GM12878 (cell line): ENCODE measurements around the gene AMY1B. TPM values are rescaled to one million over a fixed set of nuclear protein-coding genes. Genes with fewer than 3 reads are reported as not detected.
"Not testable (repeated sequence)": the region's sequence is repeated elsewhere in the genome, so short reads cannot be mapped to it uniquely, and the experiment has no call there.

Source experiments
- ATAC-seq: fragments of 200-7000 bp; cut with Tn5 transposase; 3 replicates; pipeline ENCODE4 v1.9.1; 2020; ENCODE audit warnings: mild to moderate bottlenecking, moderate library complexity
- Bru-seq: library from RNA; stranded (reverse); fragments of 400-500 nt; gene quantifications from one replicate; lab custom pipeline; 2021; lab: Mats Ljungman, UMichigan
- BruChase-seq, 2 experiments: library from RNA; stranded (reverse); fragments of 400-500 nt; gene quantifications; one replicate each; lab custom pipeline; 2021; lab: Mats Ljungman, UMichigan
- BruUV-seq: library from RNA; stranded (reverse); fragments of 400-500 nt; replicated peaks from 2 replicates; lab custom pipeline; 2021; lab: Mats Ljungman, UMichigan
- CTCF ChIA-PET: fragments of 300-600 bp; sonication (Branson Sonifier 250); formaldehyde crosslinking; extraction: SDS; loops from one replicate; lab custom pipeline; 2021; ENCODE audit warnings: inconsistent platforms; lab: Yijun Ruan, JAX
- POLR2A ChIA-PET: fragments of 350-600 bp; formaldehyde crosslinking; extraction: SDS; loops from one replicate; lab custom pipeline; 2021; ENCODE audit warnings: inconsistent platforms; lab: Charles Lee
- RAD21 ChIA-PET: fragments of 300-600 bp; sonication (Branson Sonifier 250); formaldehyde crosslinking; loops from one replicate; lab custom pipeline; 2023; ENCODE audit warnings: antibody characterized with exemption; ENCODE audit not compliant: unreplicated experiment; lab: Charles Lee
- SMC1A ChIA-PET: fragments of 300-600 bp; sonication (Branson Sonifier 250); formaldehyde crosslinking; loops from one replicate; lab custom pipeline; 2023; ENCODE audit not compliant: unreplicated experiment, uncharacterized antibody; lab: Charles Lee
- DNase-seq: peaks from one replicate; pipeline ENCODE4 v3.0.0-alpha.2; 2011; ENCODE audit warnings: low read depth, low spot score
- FAIRE-seq: peaks from 3 replicates; lab custom pipeline; 2011; peaks lifted over from hg19 to GRCh38; lab: Jason Lieb, UNC
- H2AFZ ChIP-seq: 2 replicates; pipeline ENCODE4 v1.6.0; 2011; ENCODE audit warnings: low read depth, low read length, control low read depth; ENCODE audit not compliant: control insufficient read depth
- H3K27ac ChIP-seq: 2 replicates; pipeline ENCODE4 v1.5.1; 2011; ENCODE audit warnings: control low read depth; ENCODE audit not compliant: control insufficient read depth, insufficient read depth
- H3K27me3 ChIP-seq, 2 experiments: replicated peaks in 1 of 2; 2 replicates each; pipeline versions ENCODE4 v1.6.0 to v1.6.1; 2011; ENCODE audit warnings: low read length in 1 of 2; ENCODE audit not compliant: control insufficient read depth in 2 of 2, insufficient read depth in 2 of 2
- H3K36me3 ChIP-seq, 2 experiments: 2 replicates each; pipeline ENCODE4 v1.5.1; 2011; ENCODE audit warnings: low read length in 1 of 2; ENCODE audit not compliant: control insufficient read depth in 2 of 2, insufficient read depth in 2 of 2
- H3K4me1 ChIP-seq: 2 replicates; pipeline ENCODE4 v1.6.1; 2011; ENCODE audit warnings: mild to moderate bottlenecking, low read length, moderate library complexity, mixed read lengths; ENCODE audit not compliant: control insufficient read depth, insufficient read depth
- H3K4me2 ChIP-seq: 2 replicates; pipeline ENCODE4 v1.6.0; 2011; ENCODE audit warnings: control low read depth; ENCODE audit not compliant: control insufficient read depth, insufficient read depth
- H3K4me3 ChIP-seq: fragments of 200-600 bp; sonication (generic); 2 replicates; pipeline ENCODE4 v1.5.1; 2016
- H3K79me2 ChIP-seq: 2 replicates; pipeline ENCODE4 v1.6.0; 2011; ENCODE audit warnings: low read length; ENCODE audit not compliant: control insufficient read depth, insufficient read depth
- H3K9ac ChIP-seq: 2 replicates; pipeline ENCODE4 v1.8.0; 2011; ENCODE audit warnings: low read length, control low read depth, mixed read lengths; ENCODE audit not compliant: control insufficient read depth, insufficient read depth
- H3K9me3 ChIP-seq: replicated peaks from 3 replicates; pipeline ENCODE4 v1.5.1; 2011; ENCODE audit warnings: mild to moderate bottlenecking, low read length; ENCODE audit not compliant: control insufficient read depth, insufficient read depth
- H4K20me1 ChIP-seq: 2 replicates; pipeline ENCODE4 v1.6.0; 2011; ENCODE audit not compliant: control insufficient read depth, insufficient read depth
- WGBS: methylation state at CpG from one replicate; pipeline ENCODE4 v1.1.6; 2016; ENCODE audit warnings: low lambda C conversion rate; ENCODE audit not compliant: insufficient replicate concordance, insufficient coverage; ENCODE audit errors: missing lambda C conversion rate; 5-methylcytosine and 5-hydroxymethylcytosine counted together
- in situ Hi-C: fragments of 300-500 bp; cut with MboI; formaldehyde crosslinking; loops from 9 replicates; pipeline ENCODE4 v1.14.3; 2018; ENCODE audit warnings: mixed read lengths
- intact Hi-C: fragments of 100-400 bp; cut with micrococcal nuclease; formaldehyde crosslinking; loops from one replicate; pipeline ENCODE4 v1.14.2; 2022; ENCODE audit not compliant: unreplicated experiment
- long read RNA-seq, 2 experiments: library from polyadenylated mRNA; unstranded; transcript quantifications; one replicate each; pipeline ENCODE4 v2.0.0, GENCODE V29; 2019 to 2020
- polyA minus RNA-seq, 3 experiments: library from RNA; depleted of rRNA, polyadenylated mRNA; stranded (reverse); fragments of >200 nt; gene quantifications; 2 replicates each; pipeline ENCODE4 v1.2.3, GENCODE V29; 2011
- polyA plus RNA-seq, 11 experiments: library from polyadenylated mRNA; depleted of rRNA in 4 of 11; unstranded in 6 of 11; stranded (reverse) in 5 of 11; fragments of >200 nt; fragmentation: Nextera tagmentation in 4 of 11; fragmentation: Illumina TruSeq in 1 of 11; extraction: Ambion mirVana in 4 of 11; extraction: Trizol in 1 of 11; gene quantifications; 1 replicate in 1 of 11; 2 replicates in 10 of 11; pipeline versions ENCODE4 v1.2.1 to v1.2.3, GENCODE V29; 2011 to 2016; ENCODE audit warnings: inconsistent platforms in 2 of 11, missing spikeins in 2 of 11, low read depth in 1 of 11
- total RNA-seq, 4 experiments: library from RNA; depleted of rRNA in 3 of 4; stranded (reverse); fragments of >200 nt in 3 of 4; fragmentation: Illumina TruSeq in 1 of 4; extraction: Trizol in 1 of 4; gene quantifications; 2 replicates each; pipeline versions ENCODE4 v1.2.1 to v1.2.3, GENCODE V29; 2013 to 2021

Gene AMY1B
- total RNA-seq (2013; cell fraction: nucleolus; rRNA removed), result not detected in 2 replicates
- total RNA-seq (2014; rRNA removed) (not detected in 2 replicates), total RNA-seq (2014; rRNA removed; fragmentation: Illumina TruSeq; extraction: Trizol) (not detected in 2 replicates), total RNA-seq (2021) (not detected in 2 replicates), polyA plus RNA-seq (2011; rRNA removed) (not detected in 2 replicates), polyA plus RNA-seq (2014; fragmentation: Illumina TruSeq; extraction: Trizol) (0.25 TPM in 1 of 2 replicates, not detected in the other), polyA plus RNA-seq (2014; fragmentation: Nextera tagmentation; extraction: Ambion mirVana) (under 1 TPM in 1 of 2 experiments, not detected in 1; 0.08 TPM), polyA plus RNA-seq (2014; rRNA removed) (not detected in 2 replicates), polyA plus RNA-seq (2016; fragmentation: Nextera tagmentation; extraction: Ambion mirVana) (not detected), polyA minus RNA-seq (2011; rRNA and poly(A)+ RNA removed) (not detected in 2 replicates), Bru-seq, nascent RNA (not detected), BruChase-seq, experiment 1, labeled RNA remaining after a 6-hour chase (not detected), BruChase-seq, experiment 2, labeled RNA remaining after a 2-hour chase (not detected)
- polyA plus RNA-seq (2011; ENCODE audit: low read depth), result not detected
- polyA plus RNA-seq (2011; cell fraction: cytosol; rRNA removed), result not detected in 2 replicates
- polyA plus RNA-seq (2011; cell fraction: nucleus; rRNA removed), result not detected in 2 replicates
- polyA plus RNA-seq (2012), result 0.11 TPM in 1 of 2 replicates, not detected in the other
- polyA minus RNA-seq (2011; cell fraction: cytosol; rRNA and poly(A)+ RNA removed), result not detected in 2 replicates
- polyA minus RNA-seq (2011; cell fraction: nucleus; rRNA and poly(A)+ RNA removed), result not detected in 2 replicates
- long read RNA-seq, experiment 1, result 0 reads
- long read RNA-seq, experiment 2, result 0 reads

DNA sequence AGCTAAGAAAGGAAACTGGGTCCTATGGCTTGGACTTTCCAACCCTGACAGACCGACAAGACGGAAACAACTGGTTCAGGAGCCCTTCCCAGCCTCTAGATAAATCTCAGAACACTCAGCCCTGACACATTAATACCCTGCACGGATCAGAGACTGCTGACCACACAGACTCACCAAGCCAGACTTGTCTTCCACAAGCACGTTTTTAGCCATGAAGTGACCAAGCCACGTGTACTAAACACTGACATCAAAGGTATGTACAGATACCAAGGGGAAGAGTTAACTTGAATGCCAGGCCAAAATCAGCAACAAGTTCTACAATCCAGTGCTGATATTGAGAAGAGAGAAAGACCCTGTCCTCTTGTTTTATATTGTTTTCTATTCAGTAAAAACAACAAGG lies at the start of gene AMY1B:
AMY1B (minus strand) TSS at position 101 of the 400 bp plus-strand sequence. CDS start 571 bp downstream, outside the sequence.
- H2AFZ ChIP-seq, BruUV-seq, FAIRE-seq, H3K4me1 ChIP-seq, H3K27ac ChIP-seq, H3K9me3 ChIP-seq, H3K4me3 ChIP-seq, H3K9ac ChIP-seq, POLR2A ChIA-PET, H3K27me3 ChIP-seq, H3K4me2 ChIP-seq, H3K79me2 ChIP-seq, CTCF ChIA-PET, RAD21 ChIA-PET, SMC1A ChIA-PET, ATAC-seq, intact Hi-C loops, in situ Hi-C loops, H3K36me3 ChIP-seq, DNase-seq, H4K20me1 ChIP-seq: not testable (repeated sequence)
- WGBS, result no CpG with 5 or more reads among the region's 5 CpGs

DNA sequence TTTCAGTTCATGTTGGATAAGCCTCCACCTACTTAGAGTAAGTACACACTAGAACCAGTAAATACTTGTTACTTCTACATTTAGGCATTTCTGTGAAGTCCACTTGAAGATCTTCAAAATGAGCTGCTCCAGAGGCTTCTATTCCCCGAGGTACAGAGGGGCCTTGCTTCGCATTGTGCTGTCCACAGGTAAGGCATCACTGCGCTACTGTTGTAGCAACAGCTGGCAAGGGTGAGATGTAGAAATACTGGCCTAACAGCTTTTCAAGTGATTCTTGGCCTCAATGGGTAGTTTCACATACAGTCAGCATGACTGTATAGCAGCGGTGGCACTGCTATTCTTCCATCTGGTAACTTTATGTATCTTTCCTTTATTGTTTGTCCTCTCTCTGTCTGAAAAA lies 49.0 kb upstream of the AMY1B start:
- H3K4me1 ChIP-seq, in situ Hi-C loops, intact Hi-C loops, DNase-seq, H4K20me1 ChIP-seq, FAIRE-seq, SMC1A ChIA-PET, H3K27ac ChIP-seq, H3K27me3 ChIP-seq, H3K9ac ChIP-seq, CTCF ChIA-PET, POLR2A ChIA-PET, ATAC-seq, H2AFZ ChIP-seq, H3K79me2 ChIP-seq, H3K4me2 ChIP-seq, H3K36me3 ChIP-seq, BruUV-seq, RAD21 ChIA-PET, H3K9me3 ChIP-seq, H3K4me3 ChIP-seq: not testable (repeated sequence)
- WGBS, result no CpG with 5 or more reads among the region's 4 CpGs

DNA sequence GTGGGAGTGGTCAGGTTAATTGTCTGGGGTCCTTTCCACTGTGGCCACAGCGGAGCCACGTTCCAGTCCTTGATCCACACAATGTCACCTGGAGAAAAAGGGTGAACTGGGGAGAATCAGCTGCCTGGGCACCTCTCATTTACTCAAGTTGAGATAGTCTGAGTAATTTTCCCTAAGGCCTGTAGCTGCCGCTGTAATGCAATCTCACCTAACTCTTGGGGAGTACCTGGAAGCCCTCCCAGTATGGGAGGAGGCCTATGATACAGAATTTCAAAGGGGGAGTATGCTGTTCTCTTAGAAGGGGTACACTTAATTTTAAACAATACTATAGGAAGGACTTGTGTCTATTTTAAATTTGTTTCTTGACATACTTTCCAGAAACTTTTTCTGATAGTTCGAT lies 48.4 kb upstream of the AMY1B start:
- POLR2A ChIA-PET, H3K4me2 ChIP-seq, H3K4me3 ChIP-seq, BruUV-seq, CTCF ChIA-PET, RAD21 ChIA-PET, FAIRE-seq, H3K9me3 ChIP-seq, intact Hi-C loops, H3K36me3 ChIP-seq, DNase-seq, H3K27me3 ChIP-seq, H4K20me1 ChIP-seq, H3K27ac ChIP-seq, H3K4me1 ChIP-seq, H3K79me2 ChIP-seq, H3K9ac ChIP-seq, H2AFZ ChIP-seq, in situ Hi-C loops, ATAC-seq, SMC1A ChIA-PET: not testable (repeated sequence)
- WGBS, result no CpG with 5 or more reads among the region's 4 CpGs
